Stimulated activated CD8-positive, alpha-beta memory T cell treated with anti-CD3 and anti-CD28 coated beads, Interleukin-4, amount 100 ng/mL, for 24 hours (primary cell): Measurements from ENCODE around the gene TEF.

Source experiments
- DNase-seq: peaks from one replicate; pipeline ENCODE4 v3.0.0-alpha.2; 2020; ENCODE audit warnings: low read depth

TEF gene, protein sequence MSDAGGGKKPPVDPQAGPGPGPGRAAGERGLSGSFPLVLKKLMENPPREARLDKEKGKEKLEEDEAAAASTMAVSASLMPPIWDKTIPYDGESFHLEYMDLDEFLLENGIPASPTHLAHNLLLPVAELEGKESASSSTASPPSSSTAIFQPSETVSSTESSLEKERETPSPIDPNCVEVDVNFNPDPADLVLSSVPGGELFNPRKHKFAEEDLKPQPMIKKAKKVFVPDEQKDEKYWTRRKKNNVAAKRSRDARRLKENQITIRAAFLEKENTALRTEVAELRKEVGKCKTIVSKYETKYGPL

DNA sequence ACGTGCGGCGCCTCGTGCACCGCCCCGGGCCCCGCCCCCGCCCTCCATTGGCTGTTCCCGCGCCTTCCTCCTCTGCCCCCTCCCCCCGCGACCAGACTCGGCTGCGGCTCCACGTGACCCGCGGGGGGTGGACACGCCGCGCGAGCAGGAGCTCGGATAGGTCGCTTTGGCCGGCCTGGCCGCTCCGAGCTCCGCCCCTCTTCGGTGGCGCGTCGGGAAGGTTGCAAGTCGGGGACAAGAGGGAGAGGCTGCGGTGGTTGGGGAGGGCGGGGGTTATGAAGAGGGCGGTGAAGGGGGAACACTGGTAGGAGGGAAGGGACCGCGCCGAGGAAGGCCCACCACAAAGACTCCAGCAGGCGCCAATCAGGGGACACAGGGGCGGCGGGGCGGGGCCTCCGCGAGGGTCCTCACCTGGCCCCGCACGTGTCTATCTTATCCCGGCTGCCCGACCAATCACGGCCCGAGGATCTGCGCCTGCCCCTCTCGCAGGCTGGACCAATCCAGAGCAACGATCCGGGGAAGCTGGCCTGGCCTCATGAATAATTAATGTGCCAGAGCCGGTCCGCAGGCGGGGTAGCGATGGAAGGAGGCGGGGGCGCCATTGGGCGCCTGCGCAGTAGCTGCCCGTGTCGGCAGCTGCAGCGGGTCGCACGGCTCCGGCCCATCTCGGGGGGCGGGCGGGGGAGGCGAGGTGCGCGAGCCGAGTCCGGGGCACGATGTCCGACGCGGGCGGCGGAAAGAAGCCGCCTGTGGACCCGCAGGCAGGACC is at the start of gene TEF:
Gene TEF, plus strand, starts transcription at position 614 of the 769 bp plus-strand sequence. Its CDS starts 103 bp downstream, at position 717.
- DNase-seq: peak; percentile 96

DNA sequence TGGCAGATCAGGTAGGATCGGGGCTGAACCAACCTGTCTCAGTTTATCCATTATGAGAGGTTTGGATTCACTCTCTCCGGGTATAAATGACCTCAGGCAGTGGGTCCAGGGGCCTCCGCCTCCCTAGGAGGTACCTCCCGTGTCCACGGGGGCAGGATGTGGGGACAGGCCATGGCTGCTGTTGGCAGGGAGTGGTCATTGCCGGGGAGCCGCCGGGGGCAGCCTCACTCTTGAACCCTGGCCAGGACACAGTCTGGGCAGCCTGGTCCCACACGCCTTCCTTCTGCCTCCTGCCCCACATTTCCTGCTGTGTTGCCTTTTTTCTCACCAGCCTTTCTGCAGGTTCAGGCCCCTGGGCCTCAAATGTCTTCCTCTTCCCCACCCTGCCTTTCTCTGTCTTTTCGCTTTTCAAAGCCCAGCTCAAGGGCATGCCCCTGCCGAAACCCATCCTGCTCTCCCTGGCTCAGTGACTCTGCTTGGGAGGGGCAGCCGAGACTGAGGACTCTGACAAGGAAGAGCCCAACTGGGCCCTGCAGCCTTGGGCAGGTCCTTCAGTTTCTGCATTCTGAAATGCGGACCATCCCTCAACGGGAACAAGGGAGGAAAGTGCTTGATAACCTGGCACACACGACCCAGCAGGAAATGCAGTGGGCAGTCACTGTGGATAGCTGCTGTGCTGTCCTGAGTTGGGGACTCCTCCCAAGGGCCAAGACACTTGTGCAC is 49.4 kb upstream of the TEF start:
- DNase-seq: no peak

GRCh38 chr22:41333806-41334205 is 47.9 kb upstream of the TEF start:
- no peak for DNase-seq

- DNase-seq: no peak
These were observed 47.5 kb upstream of the TEF start for GRCh38 chr22:41334215-41334614.

GRCh38 chr22:41334951-41335635 is 46.6 kb upstream of the TEF start:
- no peak for DNase-seq

DNA sequence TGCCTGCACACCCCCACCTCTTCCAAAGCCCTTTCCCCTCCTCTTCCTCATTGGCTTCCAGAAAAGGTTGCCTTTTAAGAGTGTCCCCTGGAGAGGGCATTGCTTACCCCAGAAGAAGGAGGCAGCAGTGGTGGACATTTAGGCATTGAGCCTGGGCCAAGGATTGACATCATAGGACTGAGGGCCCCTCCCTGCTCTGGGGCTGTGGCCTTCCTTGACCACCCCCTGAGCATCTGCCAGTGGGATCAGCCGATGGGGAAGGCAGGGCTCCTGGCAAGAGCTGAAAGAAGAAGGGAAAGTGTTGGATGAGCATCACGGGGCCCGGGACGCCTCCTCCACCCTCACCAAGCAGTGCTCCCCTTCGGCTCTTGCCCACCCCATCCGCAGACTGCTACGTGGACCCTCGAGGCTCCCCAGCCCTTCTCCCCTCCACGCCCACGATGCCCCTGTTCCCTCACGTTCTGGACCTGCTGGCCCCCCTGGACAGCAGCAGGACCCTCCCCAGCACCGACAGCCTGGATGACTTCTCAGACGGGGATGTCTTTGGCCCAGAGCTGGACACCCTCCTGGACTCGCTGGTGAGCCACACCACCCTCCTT is 43.0 kb upstream of the TEF start:
- DNase-seq: no peak

DNA sequence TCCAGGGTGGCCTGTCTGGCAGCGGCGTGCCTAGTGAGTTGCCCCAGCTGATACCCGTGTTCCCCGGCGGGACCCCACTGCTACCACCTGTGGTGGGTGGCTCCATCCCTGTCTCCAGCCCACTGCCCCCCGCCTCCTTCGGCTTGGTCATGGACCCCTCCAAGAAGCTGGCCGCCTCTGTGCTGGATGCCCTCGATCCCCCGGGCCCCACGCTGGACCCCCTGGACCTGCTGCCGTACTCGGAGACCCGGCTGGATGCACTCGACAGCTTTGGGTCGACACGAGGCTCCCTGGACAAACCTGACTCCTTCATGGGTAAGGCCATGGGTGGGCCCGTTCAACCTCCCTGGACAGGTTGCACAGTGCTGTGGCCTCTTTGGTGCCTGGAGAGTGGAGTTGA is 41.9 kb upstream of the TEF start:
- no peak for DNase-seq

DNA sequence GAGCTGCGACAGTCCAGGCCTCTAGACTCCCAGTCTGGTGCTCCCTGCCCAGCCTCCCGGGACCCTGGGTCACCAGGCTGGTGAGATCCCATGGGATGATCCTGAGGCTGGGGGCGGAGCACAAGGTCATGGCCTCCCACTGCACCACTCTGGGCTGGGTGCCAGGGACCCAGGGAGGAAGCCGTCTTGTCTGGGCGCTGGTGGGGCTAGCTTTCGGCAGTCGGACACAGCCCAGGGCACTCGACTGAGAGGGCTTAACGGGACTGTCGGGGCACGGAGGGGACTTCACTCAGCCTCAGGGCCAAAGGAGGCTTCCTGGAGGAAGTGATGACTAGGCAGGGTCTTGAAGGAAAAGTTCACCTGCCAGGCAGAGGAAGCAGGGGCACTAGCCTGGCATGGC is 41.4 kb upstream of the TEF start:
- no peak for DNase-seq

GRCh38 chr22:41341012-41341411 is 40.7 kb upstream of the TEF start:
- DNase-seq: no peak

DNA sequence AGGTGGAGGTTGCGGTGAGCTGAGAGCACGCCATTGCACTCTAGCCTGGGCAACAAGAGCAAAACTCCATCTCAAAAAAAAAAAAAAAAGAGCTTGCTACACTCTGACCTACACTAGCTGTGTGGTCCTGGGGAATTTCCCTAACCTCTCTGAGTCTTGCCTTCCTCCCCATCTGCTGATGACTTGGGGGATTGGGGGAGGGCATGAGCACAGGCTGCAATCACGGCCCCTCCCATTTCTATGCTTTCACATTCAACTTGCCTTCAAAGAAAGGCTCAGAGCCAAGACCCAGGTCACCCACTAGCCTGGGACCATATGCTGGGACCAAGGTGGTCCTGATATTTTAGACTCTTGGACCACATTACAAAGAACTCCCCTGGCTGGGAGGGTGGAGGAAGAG is 39.8 kb upstream of the TEF start:
- DNase-seq: peak; percentile 11

GRCh38 chr22:41343300-41343699 is 38.4 kb upstream of the TEF start:
- DNase-seq: no peak

DNA sequence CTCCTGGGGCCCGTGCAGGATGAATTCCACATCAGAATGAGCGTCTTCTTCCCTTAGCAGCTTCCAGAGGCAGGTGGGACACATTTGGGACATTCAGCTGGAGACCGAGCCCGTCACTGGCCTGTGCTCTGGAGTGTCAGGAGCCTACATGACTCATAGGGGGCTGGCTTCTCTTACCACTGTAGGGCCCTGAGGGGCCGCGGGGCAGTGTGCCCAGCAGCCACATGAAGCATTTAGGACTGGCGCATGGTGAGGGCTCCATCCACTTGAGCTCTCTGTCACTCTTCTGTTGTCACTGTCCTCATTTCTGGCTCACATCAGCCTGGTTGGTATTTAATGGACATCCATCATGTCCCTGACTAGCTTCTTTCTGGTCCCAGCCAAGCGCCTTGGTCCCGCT is 38.0 kb upstream of the TEF start:
- no peak for DNase-seq

DNA sequence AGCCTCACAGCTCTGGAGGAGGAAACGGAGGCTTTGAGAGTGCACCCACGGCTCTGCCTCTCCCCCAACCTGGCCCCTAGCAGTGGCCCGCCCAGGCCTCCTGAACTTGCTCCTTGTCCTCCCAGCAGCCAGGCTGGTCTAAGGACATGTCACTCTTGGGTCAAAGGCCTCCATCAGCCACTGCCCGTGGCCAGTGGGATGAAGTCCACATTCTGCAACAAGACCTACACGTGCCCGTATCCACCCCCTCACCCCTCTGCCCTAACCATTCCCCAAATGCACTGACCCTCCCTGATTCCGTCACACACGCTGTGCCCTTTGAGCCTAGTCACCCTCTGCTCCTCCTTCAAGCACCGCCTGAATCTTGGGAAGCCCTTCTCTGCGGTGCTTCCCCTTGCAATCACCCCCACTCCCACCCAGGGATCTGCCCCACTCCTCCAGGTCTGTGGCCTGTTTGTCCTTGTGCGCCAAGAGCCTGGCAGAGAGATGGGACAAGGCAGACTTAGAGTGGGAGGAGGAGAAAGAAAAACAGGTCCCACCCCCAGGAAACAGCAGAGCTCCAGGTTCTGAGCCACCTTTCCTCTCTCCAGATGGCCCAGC is 37.5 kb upstream of the TEF start:
- no peak for DNase-seq

- DNase-seq: no peak
These were observed 35.9 kb upstream of the TEF start for GRCh38 chr22:41345807-41346335.

DNA sequence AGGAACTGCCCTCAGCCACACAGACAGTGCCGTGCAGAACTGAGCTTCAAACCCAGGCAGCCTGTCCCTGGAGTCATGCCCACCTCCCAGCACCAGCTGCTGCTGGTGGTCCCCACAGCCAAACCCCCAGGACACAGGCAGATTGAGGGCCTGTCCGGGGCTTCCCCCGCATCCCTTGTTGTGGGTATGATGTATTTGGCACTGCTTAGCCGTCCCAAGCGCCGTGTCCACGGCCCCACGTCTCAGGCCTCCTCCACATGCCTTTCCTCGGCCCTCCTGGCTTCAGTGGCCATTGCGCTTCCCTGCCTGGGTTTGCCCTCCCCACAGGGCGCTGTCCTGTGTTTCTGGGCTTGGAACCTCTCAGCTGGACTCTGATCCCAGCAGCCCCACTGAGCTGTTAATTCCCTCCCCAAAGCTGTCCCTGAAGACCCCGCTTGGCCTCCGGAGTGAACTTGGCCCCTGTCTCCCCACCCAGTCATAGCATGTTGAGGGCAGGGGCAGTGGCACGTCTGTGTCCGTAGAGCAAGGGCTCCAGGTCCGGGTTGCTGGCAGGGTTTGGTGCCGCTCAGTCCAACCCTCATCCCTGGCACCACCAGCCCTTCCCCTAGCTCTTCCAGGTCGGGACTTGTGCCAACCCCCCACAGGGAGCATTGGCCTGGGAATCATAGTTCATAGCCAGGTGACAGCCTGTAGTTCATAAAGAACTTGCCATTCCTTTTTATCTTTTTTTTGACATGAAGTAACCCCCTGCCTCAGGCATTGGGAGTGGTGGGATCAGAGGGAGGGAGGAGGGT is 34.5 kb upstream of the TEF start:
- no peak for DNase-seq

DNA sequence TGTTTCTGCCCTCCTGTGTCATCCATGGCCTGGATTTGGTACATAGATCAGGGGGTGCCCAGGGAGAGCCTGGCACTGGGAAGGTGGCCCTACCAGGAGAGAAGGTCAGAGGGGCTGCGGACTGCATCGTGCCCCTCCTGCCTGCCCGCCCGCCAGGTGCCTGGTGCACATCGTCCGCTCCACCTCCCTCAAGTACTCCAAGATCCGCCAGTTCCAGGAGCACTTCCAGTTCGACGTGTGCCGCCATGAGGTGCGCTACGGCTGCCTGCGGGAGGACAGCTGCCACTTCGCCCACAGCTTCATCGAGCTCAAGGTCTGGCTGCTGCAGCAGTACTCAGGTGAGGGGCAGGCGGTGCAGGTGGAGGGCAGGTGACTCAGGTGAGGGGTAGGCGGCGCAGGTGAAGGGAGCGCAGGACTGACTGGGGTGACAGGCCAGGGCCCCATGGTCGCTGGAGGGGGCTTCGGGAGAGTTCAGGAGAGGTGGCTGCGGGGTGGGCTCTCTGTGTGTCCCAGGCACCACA is 32.7 kb upstream of the TEF start:
- no peak for DNase-seq

GRCh38 chr22:41350087-41350486 is 31.7 kb upstream of the TEF start:
- no peak for DNase-seq

GRCh38 chr22:41351011-41351410 is 30.7 kb upstream of the TEF start:
- no peak for DNase-seq

DNA sequence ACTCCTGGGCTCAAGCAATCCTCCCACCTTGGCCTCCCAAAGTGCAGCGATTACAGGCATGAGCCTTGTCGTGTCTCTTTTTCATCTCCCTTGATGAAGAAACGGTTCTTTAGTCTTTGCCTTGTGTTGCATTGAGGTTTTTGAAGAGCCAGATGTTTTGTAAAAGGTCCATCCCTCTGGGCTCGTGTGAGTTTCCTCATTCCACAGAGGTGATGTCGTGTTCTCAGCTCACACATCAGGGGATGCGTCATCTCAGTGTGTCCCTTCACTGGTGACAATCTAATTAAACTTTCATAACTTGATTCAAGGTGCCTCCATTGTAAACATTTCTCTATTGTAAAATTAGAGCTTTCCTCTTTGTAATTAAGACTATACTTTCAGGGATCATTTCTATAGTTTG is 29.7 kb upstream of the TEF start:
- DNase-seq: no peak

DNA sequence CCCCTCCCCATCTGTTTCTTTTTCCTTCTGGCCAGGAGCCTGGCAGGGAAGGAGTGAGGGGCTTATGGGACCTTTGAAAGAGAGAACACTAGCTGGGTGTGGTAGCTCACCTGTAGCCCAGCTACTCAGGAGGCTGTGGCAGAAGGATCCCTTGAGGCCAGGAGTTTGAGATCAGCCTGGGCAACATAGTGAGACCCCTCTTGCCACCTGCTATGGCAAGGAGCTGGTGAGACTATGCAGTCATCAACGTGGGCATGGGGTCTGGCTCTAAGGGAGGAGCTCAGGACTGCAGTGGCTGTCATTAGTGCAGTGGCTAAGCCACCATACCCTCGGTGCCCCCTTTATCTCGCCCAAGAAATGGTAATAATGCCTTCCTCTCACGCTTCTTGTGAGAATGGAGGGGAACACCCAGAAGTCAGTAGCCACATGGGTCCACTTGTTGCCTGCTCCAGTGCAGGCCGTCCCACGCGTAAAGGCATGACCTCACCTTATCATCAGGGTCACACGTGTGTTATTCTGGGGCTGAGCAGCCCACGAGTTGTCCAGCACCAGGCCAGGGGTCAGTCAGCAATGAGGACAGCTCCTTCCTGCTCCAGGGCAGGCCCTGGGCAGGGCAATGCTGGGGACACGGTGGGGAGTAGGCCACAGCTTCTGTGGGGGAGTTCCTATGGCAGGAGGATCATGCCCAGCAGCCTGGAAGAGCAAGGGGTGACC is 27.7 kb upstream of the TEF start:
- DNase-seq: no peak
